Neuron (in vitro differentiated cells): ENCODE results near the gene C19orf85.
A peak's percentile ranks its signal among the peaks of the same experiment; 100 is the strongest.

Source experiments
- H2AFZ ChIP-seq: one replicate; pipeline ENCODE4 v1.6.1; 2013; ENCODE audit warnings: low read depth, mild to moderate bottlenecking, inconsistent platforms, low read length, moderate library complexity
- H3K27me3 ChIP-seq: one replicate; pipeline ENCODE4 v1.6.1; 2013; ENCODE audit warnings: low read length; ENCODE audit not compliant: insufficient read depth
- H3K36me3 ChIP-seq: one replicate; pipeline ENCODE4 v1.6.1; 2013; ENCODE audit warnings: low read length; ENCODE audit not compliant: insufficient read depth
- H3K4me1 ChIP-seq: one replicate; pipeline ENCODE4 v1.6.1; 2013; ENCODE audit warnings: low read length; ENCODE audit not compliant: insufficient read depth
- H3K4me3 ChIP-seq: 2 replicates; pipeline ENCODE4 v1.5.1; 2013; ENCODE audit warnings: mild to moderate bottlenecking, low read length, moderate library complexity
- H3K9me3 ChIP-seq: one replicate; pipeline ENCODE4 v1.6.1; 2013; ENCODE audit warnings: low read length

Gene C19orf85

DNA sequence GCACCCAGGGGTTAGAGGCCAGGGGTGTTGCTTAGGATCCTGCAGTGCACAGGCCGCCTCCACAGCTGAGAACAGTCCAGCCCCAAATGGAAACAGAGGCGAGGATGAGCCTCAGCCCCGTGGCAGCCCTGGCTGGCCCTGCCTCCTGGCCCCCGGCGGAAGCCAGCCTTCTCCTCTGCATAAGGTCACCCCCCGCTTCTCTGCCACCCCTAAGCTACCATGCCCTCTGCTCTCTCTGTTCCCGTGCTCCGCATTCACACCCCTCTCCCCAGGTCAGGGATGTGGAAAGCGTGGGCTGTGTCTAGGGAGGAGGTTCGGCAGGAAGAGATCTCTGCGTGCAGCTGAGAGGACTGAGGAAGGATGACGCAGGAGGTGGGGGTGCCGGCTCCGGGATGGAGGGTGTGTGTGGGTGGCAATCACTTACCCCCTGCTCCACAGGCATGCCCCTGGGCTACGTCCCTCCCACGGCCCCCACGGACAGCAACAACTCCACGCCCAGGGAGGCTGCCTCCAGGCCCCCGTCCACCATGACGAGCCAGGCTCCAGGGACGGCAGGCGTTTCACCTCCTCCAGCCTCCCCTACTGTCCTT is 29.7 kb upstream of the C19orf85 start:
- H3K36me3 ChIP-seq = no peaks in the 10 kb centered on the region
- peaks cover 12% of the 10 kb centered on the region for H3K4me1 ChIP-seq
- no peak overlapping the region for H2AFZ ChIP-seq
- no peaks in the 10 kb centered on the region for H3K9me3 ChIP-seq
- no peak overlapping the region for H3K4me3 ChIP-seq
- H3K27me3 ChIP-seq = no peaks in the 10 kb centered on the region

DNA sequence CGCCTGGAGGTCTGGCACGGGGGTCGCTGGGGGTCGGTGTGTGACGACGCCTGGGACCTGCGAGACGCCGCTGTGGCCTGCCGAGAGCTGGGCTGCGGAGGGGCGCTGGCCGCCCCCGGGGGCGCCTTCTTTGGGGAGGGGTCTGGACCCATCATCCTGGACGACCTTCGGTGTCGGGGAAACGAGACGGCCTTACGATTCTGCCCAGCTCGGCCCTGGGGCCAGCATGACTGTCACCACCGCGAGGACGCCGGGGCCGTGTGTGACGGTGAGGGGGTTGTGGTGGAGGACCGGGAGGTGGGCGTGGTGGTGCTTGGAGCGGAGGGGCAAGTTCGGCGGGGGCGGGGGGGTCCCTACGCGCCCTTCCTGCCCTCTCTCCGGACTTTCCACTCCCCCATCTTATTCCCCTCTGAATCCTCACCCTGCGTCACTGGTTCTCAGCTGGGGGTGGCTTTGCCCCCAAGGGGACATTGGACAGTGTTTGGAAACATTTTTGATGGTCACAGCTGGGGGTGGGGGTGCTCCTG is 29.2 kb upstream of the C19orf85 start:
- Histone ChIP-seq H3K36me3 (no peaks in the 10 kb centered on the region), H3K4me3 (no peak overlapping the region), H3K27me3 (no peaks in the 10 kb centered on the region), H3K9me3 (no peaks in the 10 kb centered on the region), H3K4me1 (peaks cover 18% of the 10 kb centered on the region), H2AFZ (no peak overlapping the region)

DNA sequence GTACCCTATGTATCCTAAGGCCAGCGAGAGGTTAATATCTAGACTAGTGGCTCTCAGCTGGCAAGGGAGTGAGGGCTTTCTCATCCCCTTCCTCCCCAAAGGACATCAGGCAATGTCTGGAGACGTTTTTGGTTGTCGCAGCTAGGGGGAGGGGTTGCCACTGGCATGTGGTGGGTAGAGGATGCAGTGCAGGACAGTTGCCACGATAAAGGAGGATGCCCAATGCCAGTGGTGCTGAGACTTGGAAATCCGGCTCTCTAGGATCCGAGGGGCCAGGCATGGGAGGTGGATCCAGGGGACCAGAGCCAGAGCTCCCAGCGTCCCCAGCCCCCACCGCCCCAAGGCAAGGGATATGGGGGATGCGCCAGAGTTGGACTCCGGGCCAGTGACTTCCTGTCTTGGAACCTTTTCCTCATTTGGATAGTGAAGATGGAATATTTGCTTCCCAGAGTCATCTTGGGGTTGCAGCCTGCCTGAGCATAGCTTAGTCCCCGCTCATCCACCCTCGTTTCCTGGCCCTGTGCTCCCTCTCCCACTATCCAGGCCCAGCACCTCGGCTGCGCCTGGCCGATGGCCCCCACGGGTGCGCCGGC is 28.6 kb upstream of the C19orf85 start:
- Histone ChIP-seq H3K27me3 (no peaks in the 10 kb centered on the region), H3K36me3 (no peaks in the 10 kb centered on the region), H2AFZ (no peak overlapping the region), H3K4me3 (no peak overlapping the region), H3K9me3 (no peaks in the 10 kb centered on the region), H3K4me1 (peaks cover 22% of the 10 kb centered on the region)

DNA sequence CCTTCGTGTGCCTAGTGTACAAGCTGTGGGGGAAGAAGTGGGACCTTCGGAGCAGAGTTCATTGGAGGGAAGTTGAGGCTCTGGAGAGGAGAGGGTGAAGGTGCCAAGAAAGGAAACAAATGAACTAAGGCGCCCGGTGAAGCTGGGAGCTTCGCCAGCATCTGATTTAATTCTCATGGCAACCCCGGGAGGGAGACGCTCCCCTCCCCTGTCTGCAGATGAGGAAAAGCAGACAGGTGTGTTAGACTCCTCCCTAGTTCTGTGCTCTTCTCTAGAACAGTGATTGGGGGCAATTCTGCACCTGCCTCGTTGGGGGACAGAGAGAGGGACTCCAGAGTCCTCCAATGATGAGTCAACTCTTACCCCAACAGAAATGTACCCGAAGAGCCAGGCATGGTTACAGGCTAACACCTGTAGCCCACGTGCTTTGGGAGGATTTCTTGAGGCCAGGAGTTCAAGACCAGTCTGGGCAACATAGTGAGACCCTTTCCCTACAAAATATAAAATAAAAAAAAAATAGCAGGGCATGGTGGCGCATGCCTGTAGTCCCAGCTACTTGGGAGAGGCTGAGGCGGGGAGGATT is 27.9 kb upstream of the C19orf85 start:
- Histone ChIP-seq H2AFZ (no peak overlapping the region), H3K9me3 (no peaks in the 10 kb centered on the region), H3K36me3 (no peaks in the 10 kb centered on the region), H3K4me1 (peaks cover 29% of the 10 kb centered on the region), H3K27me3 (no peaks in the 10 kb centered on the region), H3K4me3 (no peak overlapping the region)

DNA sequence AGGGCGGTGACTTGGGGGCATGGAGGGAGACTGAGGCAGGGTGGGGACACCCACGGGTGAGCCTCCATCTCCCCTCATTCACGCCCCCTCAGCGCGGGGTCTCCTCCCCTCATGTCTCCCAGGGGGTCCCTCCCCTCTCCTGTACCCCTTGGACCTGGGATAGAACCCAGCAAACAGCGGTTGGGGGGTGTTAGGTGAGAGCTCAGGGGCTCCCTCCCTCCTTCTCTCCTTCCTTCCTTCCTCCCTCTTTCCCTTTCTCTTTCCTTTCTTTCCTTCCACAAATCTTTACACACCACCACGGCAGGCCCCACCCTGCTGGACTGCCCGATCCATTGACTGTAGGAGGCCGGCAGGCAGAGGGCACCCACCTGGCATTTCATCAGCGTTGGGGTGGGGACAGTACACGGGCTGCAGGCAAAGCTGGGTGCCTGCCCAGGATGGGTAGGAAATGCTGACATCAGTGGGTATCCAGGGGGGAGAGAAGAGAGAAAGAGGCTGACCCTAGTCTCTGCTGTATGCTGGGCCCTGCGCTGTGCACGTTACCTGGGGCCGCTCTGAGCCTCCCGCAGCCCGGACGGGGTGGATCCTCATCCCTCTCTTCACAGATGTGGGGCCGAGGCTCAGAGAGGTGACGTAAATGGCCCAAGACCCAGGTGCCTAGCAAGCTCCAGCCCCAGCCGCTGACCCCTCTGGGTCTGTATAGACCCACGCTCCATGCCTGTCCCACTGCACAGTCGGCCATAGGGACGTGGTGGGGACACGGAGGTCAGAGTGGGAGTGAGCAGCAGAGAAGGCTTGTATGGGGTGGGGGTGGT is 27.2 kb upstream of the C19orf85 start:
- H3K27me3 ChIP-seq = no peaks in the 10 kb centered on the region
- H3K9me3 ChIP-seq = no peaks in the 10 kb centered on the region
- peaks cover 36% of the 10 kb centered on the region for H3K4me1 ChIP-seq
- H2AFZ ChIP-seq = no peak overlapping the region
- H3K4me3 ChIP-seq = no peak overlapping the region
- no peaks in the 10 kb centered on the region for H3K36me3 ChIP-seq

DNA sequence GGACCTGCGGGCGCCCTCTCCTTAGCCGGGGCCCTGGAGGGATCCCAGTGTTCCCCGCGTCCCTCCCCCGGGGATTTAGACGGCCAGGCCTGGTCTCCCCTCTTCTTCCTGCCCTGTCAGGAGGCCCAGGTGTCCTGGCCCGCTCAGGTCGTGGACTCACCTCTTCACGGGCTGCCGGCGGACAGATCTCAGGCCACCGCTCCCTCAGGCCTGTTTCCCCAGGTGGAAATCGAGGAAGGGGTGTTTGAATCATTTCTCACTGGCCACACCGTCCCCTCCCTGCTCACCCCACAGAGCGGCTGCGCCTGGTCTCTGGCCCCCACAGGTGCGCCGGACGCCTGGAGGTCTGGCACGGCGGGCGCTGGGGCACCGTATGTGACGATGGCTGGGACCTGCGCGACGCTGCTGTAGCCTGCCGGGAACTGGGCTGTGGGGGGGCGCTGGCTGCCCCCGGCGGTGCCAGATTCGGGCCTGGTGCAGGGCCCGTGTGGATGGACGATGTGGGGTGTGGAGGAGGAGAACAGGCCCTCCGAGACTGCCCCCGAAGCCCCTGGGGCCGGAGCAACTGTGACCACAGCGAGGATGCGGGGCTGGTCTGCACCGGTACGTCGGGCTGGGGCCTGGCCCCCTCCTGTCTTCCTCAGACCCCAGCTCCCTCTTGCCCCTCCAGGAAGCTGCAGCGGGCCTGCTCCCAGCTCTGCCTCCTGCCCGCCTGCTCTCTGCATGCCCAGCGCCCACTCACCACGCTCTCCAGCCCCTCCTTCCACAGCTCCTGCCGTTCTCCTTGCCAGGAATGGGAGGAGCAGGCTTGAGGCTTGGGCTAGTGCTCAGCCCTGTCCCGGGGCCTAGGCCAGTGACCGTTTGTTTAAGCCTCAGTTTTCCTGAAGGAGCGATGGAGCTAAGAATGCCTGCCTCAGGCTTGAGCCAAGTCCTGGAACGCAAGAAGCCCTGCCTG is 26.2 kb upstream of the C19orf85 start:
- Histone ChIP-seq H3K4me1 (peaks cover 46% of the 10 kb centered on the region), H3K36me3 (no peaks in the 10 kb centered on the region), H3K9me3 (no peaks in the 10 kb centered on the region), H3K27me3 (no peaks in the 10 kb centered on the region), H3K4me3 (no peak overlapping the region), H2AFZ (no peak overlapping the region)

DNA sequence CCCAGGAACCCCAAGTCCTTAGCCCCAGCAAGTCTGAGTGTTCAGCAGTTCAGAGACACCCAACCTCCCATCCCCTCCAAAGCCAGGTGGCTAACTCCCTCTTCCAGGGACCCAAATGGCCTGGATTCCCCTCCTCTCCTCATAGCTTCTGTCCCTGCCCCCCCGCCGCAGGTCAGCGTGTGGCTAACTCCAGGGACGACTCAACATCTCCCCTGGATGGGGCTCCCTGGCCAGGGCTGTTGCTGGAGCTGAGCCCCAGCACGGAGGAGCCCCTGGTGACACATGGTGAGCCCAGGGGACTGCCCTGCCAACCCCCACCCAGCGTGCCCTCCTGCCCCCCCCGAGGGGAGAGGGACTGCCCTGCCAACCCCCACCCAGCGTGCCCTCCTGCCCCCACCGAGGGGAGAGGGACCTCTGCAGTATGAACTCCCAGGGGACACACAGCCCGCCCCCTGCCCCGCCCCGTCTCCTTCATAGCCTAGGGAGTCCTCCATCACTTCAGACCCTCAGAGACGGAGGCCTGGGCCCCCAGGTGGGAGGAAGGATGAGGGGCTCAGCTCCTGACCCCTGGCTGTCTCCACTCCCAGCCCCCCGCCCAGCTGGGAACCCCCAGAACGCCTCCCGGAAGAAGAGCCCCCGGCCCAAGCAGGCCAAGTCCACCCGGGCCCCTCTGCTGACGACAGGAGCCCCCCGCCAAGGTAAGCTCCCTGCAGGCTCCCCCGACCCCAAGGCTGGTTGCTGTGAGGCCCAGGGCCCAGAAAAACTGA is 25.3 kb upstream of the C19orf85 start:
- H3K4me3 ChIP-seq = no peak overlapping the region
- H3K36me3 ChIP-seq = no peaks in the 10 kb centered on the region
- peaks cover 50% of the 10 kb centered on the region for H3K4me1 ChIP-seq

DNA sequence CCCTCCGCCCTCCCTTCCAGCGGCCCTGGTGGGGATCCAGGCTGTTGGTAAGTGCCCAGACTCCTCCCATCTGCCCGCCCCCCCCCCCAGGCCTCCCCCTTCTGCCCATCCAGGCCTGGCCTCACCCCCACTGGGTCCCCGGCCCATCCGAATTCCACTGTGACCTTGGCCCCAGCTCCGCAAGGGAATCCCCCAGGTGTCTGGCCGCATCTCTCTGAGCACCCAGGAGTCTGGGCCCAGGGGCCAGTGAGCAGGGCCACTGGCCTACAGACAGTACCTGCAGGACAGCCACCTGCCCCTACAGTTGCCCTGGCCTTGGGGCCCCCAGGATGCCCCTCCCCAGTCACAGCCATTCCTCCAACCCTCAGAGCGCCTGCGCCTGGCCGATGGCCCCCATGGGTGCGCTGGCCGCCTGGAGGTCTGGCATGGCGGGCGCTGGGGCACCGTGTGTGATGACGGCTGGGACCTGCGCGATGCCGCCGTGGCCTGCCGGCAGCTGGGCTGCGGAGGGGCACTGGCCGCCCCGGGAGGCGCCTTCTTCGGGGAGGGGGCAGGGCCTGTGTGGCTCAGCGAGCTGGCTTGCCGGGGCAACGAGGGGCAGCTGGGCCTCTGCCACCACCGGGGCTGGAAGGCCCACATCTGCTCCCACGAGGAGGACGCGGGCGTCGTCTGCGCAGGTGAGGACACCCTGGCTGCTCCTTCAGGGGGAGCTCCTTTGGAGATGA is 24.6 kb upstream of the C19orf85 start:
- Histone ChIP-seq H3K4me3 (no peak overlapping the region), H2AFZ (no peak overlapping the region), H3K9me3 (no peaks in the 10 kb centered on the region), H3K36me3 (no peaks in the 10 kb centered on the region), H3K27me3 (no peaks in the 10 kb centered on the region), H3K4me1 (peaks cover 54% of the 10 kb centered on the region)

More for the DNA sequence above, 25.3 kb upstream of the C19orf85 start:
- Histone ChIP-seq H3K9me3 (no peaks in the 10 kb centered on the region), H2AFZ (no peak overlapping the region), H3K27me3 (no peaks in the 10 kb centered on the region)

DNA sequence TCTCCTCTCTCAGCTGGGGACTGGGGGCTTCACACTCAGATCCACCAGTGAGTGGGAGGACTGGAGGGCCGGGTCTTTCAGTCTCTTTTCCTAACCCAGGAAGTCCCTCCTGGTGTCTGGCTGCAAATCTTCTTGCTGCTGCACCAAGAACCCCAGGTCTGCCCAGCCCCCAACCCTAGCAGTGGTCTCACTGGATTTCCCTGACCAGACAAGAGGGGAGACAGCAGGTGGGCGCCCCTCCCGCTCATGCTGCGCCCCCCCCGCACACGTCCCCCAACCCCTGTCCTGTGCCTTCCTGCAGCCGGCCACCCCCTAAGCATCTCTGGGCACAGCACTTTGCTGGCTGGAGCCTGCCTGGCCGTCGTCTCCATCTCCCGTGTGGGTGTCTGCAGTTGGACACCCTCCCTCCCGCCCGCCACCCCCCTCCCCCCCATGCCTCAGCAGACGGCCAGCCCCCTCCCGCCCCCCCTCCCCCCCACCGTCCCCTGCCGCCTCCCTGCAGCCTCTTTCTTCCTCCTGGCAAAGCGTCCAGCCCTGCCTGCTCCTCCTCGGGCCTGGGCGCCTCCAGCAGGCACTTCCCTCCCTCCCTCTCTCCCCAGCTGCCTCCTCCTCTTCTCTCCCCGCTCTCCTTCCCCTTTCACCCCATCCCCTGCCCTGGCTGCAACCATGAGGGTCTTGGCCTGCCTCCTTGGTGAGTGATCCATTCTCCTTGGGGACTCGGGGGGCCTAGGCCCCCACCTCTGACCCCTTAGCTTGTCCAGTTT is 23.6 kb upstream of the C19orf85 start, which contains the start of gene SSC5D:
Gene SSC5D, plus strand, starts transcription at position 513 of the 764 bp plus-strand sequence. Its CDS starts 154 bp downstream, at position 667.
- Histone ChIP-seq H3K4me3 (peak within 1 kb of the TSS; percentile 17), H3K4me1 (peaks cover 60% of the 10 kb centered on the region), H3K9me3 (no peaks in the 10 kb centered on the region)

DNA sequence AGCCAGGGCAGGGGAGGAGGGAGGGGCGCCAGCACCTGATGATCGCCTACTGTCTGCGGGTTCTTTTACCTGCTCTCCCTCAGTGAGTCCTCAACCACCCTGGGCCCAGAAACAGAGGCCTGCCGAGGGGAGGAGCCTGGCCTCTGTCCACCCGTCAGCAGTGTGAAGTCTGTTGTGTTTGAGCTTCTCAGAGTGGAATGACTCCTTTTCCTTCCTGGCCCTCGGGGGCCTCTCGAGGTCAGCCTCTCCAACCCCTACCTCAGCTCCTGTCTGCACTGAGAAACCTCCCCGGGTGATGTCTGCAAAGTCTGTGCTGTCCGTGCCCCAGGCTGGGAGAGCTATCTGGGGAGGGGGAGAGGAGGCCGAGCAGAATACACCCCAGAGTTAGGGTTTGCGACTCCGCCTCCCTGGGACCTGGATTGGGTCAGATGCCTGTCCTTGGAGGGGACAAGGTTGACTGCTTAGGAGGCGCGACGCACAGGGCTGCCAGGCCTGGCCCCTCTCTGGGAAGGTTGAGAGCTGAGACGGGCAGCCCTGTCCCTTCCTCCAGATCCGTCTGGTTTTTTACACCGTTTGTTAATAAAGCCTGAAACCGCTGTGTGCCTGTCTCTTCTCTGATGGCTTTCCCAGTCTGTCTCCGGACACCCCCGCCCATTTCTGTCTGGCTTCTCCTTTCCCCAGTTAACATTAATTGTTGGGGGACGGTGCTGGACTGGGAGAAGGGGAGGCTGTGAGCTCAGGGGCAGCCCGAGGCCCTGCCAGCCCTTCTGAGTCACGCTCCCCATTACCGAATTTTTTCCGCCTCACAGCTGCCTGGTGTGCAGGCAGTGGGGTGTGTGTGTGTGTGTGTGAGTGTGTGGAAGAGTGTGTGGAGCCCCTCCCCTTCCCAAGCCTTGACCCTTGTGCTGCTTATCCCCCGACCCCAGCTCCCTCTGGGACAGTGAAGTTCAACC is 22.7 kb upstream of the C19orf85 start:
- peaks cover 60% of the 10 kb centered on the region for H3K4me1 ChIP-seq
- peak overlapping the region; percentile 1 for H3K4me3 ChIP-seq
- H2AFZ ChIP-seq = no peak overlapping the region
- no peaks in the 10 kb centered on the region for H3K9me3 ChIP-seq
- peaks cover 3% of the 10 kb centered on the region for H3K36me3 ChIP-seq
- H3K27me3 ChIP-seq = no peaks in the 10 kb centered on the region

More for the DNA sequence above, 23.6 kb upstream of the C19orf85 start, which contains the start of gene SSC5D:
- no peak within 1 kb of the TSS for H2AFZ ChIP-seq
- no peaks in the 10 kb centered on the region for H3K27me3 ChIP-seq
- H3K36me3 ChIP-seq = no peaks in the 10 kb centered on the region
